Progenitor cell of endocrine pancreas (in vitro differentiated cells): ENCODE results near the gene SV2B. TPM values are rescaled to one million over a fixed set of nuclear protein-coding genes. Genes with fewer than 3 reads are reported as not detected.

Source experiments
- DNase-seq: peaks from one replicate; pipeline ENCODE4 v3.0.0; 2021; ENCODE audit warnings: low spot score; ENCODE audit not compliant: unreplicated experiment
- H3K27ac Mint-ChIP-seq: 2 replicates; pipeline ENCODE4 v1.8.0; 2021; ENCODE audit warnings: mild to moderate bottlenecking, moderate library complexity, mixed read lengths
- H3K27me3 Mint-ChIP-seq: 2 replicates; pipeline ENCODE4 v1.8.0; 2021; ENCODE audit warnings: mixed read lengths
- H3K36me3 Mint-ChIP-seq: 2 replicates; pipeline ENCODE4 v1.8.0; 2022; ENCODE audit warnings: mixed read lengths; ENCODE audit not compliant: insufficient read depth
- H3K4me1 Mint-ChIP-seq: 2 replicates; pipeline ENCODE4 v1.8.0; 2021; ENCODE audit warnings: low read depth, mixed read lengths
- H3K4me3 Mint-ChIP-seq: 2 replicates; pipeline ENCODE4 v1.8.0; 2021; ENCODE audit warnings: low read depth, mild to moderate bottlenecking, moderate library complexity, mixed read lengths
- H3K9me3 Mint-ChIP-seq: 2 replicates; pipeline ENCODE4 v1.8.0; 2021; ENCODE audit warnings: low read depth, mixed read lengths
- CTCF ChIP-seq: fragments of 200-600 bp; sonication (generic); IDR thresholded peaks from one replicate; pipeline ENCODE4 v1.5.0; 2021; ENCODE audit warnings: antibody characterized with exemption, mild to moderate bottlenecking; ENCODE audit not compliant: unreplicated experiment
- total RNA-seq: library from RNA; stranded (reverse); gene quantifications from 2 replicates; pipeline ENCODE4 v1.2.1, GENCODE V29; 2021

SV2B gene
- total RNA-seq, 1 donor from 2014 or later: 19.9 TPM

GRCh38 chr15:91308199-91308598 lies 208.1 kb downstream of the SV2B start:
- H3K9me3 Mint-ChIP-seq: no peaks in the 10 kb centered on the region
- no peaks in the 10 kb centered on the region for H3K4me1 Mint-ChIP-seq
- no peak overlapping the region for H3K4me3 Mint-ChIP-seq
- H3K27me3 Mint-ChIP-seq: peaks cover 39% of the 10 kb centered on the region
- TF ChIP-seq CTCF: no peak
- DNase-seq: no peak
- no peaks in the 10 kb centered on the region for H3K36me3 Mint-ChIP-seq
- H3K27ac Mint-ChIP-seq: no peak overlapping the region

- no peaks in the 10 kb centered on the region for H3K9me3 Mint-ChIP-seq
- H3K36me3 Mint-ChIP-seq: no peaks in the 10 kb centered on the region
- no peak for DNase-seq
- no peak overlapping the region for H3K27ac Mint-ChIP-seq
- peaks cover 33% of the 10 kb centered on the region for H3K27me3 Mint-ChIP-seq
- TF ChIP-seq CTCF: no peak
- no peaks in the 10 kb centered on the region for H3K4me1 Mint-ChIP-seq
- H3K4me3 Mint-ChIP-seq: no peak overlapping the region
Measured at GRCh38 chr15:91308855-91309254, 208.8 kb downstream of the SV2B start.

GRCh38 chr15:91311986-91312385 lies 211.9 kb downstream of the SV2B start:
- H3K27me3 Mint-ChIP-seq: peaks cover 7% of the 10 kb centered on the region
- no peak for DNase-seq
- H3K27ac Mint-ChIP-seq: no peak overlapping the region
- no peaks in the 10 kb centered on the region for H3K9me3 Mint-ChIP-seq
- no peaks in the 10 kb centered on the region for H3K4me1 Mint-ChIP-seq
- no peak overlapping the region for H3K4me3 Mint-ChIP-seq
- TF ChIP-seq CTCF: no peak
- no peaks in the 10 kb centered on the region for H3K36me3 Mint-ChIP-seq

DNA sequence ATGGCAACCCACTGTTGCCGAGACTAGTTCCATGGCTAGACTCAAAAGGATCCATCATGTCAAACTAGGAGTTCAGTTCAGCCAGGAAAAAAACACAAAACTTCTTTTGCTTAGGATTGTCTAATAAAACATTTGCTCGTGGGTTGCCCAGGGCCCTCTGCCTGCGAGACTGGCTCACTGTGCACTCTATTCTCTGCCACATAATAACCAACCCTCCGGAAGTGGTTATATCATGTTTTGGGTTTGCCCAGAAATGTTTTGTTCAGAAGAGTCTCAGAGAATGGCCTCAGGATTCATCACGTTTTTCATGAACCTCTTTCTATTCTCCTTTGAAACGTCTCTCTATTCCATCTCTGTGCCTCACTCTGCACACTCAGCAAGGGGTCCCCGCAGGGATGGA lies 216.1 kb downstream of the SV2B start:
- no peak for TF ChIP-seq CTCF
- DNase-seq: no peak
- H3K36me3 Mint-ChIP-seq: no peaks in the 10 kb centered on the region
- no peak overlapping the region for H3K27ac Mint-ChIP-seq
- no peaks in the 10 kb centered on the region for H3K27me3 Mint-ChIP-seq
- H3K4me1 Mint-ChIP-seq: peaks cover 6% of the 10 kb centered on the region
- H3K9me3 Mint-ChIP-seq: no peaks in the 10 kb centered on the region
- H3K4me3 Mint-ChIP-seq: no peak overlapping the region

DNA sequence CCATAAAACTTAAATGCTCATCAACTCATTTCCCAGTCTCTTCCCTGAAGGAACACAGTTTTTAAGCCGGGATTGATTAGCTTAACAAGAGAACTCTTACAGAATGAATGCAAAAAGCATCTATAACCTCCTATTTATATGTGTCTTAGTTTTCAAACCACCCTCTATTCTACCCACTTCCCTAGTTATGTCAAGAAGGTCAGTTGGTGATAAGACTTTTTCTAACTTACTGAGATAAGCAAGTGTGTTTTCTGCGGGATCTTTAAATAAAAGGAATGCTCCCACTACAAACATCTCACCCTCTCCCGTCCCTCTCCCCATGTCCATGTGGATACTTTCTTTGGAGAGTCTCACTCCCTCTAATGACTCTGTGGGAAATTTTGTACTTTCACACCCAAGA lies 218.5 kb downstream of the SV2B start:
- no peak overlapping the region for H3K27ac Mint-ChIP-seq
- H3K4me1 Mint-ChIP-seq: peaks cover 6% of the 10 kb centered on the region
- H3K4me3 Mint-ChIP-seq: no peak overlapping the region
- H3K36me3 Mint-ChIP-seq: no peaks in the 10 kb centered on the region
- no peaks in the 10 kb centered on the region for H3K9me3 Mint-ChIP-seq
- no peak for TF ChIP-seq CTCF
- no peak for DNase-seq
- H3K27me3 Mint-ChIP-seq: no peaks in the 10 kb centered on the region
